Brain microvascular endothelial cell (primary cell): ENCODE results near the gene MXI1.

Source experiments
- DNase-seq: peaks from one replicate; pipeline ENCODE4 v3.0.0-alpha.2; 2020
- H3K27ac ChIP-seq: fragments of 250-450 bp; sonication (Bioruptor Pico); 2 replicates; pipeline ENCODE4 v1.5.1; 2020; ENCODE audit warnings: mild to moderate bottlenecking, moderate library complexity
- H3K27me3 ChIP-seq: fragments of 250-450 bp; sonication (Bioruptor Pico); replicated peaks from 2 replicates; pipeline ENCODE4 v1.5.1; 2020; ENCODE audit warnings: mild to moderate bottlenecking
- H3K36me3 ChIP-seq: fragments of 250-450 bp; sonication (Bioruptor Pico); replicated peaks from 2 replicates; pipeline ENCODE4 v1.5.1; 2020; ENCODE audit warnings: mild to moderate bottlenecking
- H3K4me3 ChIP-seq: 2 replicates; pipeline ENCODE4 v1.5.1; 2011; ENCODE audit warnings: low read depth, mild to moderate bottlenecking, control low read depth, low read length, moderate library complexity
- CTCF ChIP-seq: IDR thresholded peaks from 2 replicates; pipeline ENCODE4 v1.5.1; 2011; ENCODE audit warnings: low read depth, mild to moderate bottlenecking, moderate library complexity, low read length, control low read depth, inconsistent platforms; ENCODE audit errors: missing control alignments
- in situ Hi-C: cut with HindIII; loops from 2 replicates; pipeline ENCODE4 v1.10.0; 2017; ENCODE audit warnings: low sequenced_read_pairs, low pct_ligation_motif_present

The MXI1 gene

GRCh38 chr10:110221044-110221720 lies 13.8 kb downstream of the MXI1 start:
- no peak for TF ChIP-seq CTCF
- in situ Hi-C loops, result no loop called here
- Histone ChIP-seq H3K27ac (no peak overlapping the region), H3K36me3 (no peaks in the 10 kb centered on the region), H3K4me3 (peak overlapping the region; percentile 58), H3K27me3 (no peaks in the 10 kb centered on the region)
- no peak for DNase-seq

- in situ Hi-C loops, result no loop called here
- DNase-seq, result peak; percentile 92
- Histone ChIP-seq H3K36me3 (no peaks in the 10 kb centered on the region), H3K27me3 (no peaks in the 10 kb centered on the region), H3K27ac (peak overlapping the region; percentile 3), H3K4me3 (peak overlapping the region; percentile 58)
- TF ChIP-seq CTCF, result peak; percentile 62
Observed at GRCh38 chr10:110221721-110222261, 14.4 kb downstream of the MXI1 start.

GRCh38 chr10:110222641-110223297 lies 15.4 kb downstream of the MXI1 start:
- no peak overlapping the region for H3K4me3 ChIP-seq
- in situ Hi-C loops, result no loop called here
- no peaks in the 10 kb centered on the region for H3K36me3 ChIP-seq
- no peak for DNase-seq
- H3K27me3 ChIP-seq, result no peaks in the 10 kb centered on the region
- H3K27ac ChIP-seq, result no peak overlapping the region
- TF ChIP-seq CTCF, result no peak

GRCh38 chr10:110223298-110223925 lies 16.0 kb downstream of the MXI1 start:
- no peak for TF ChIP-seq CTCF
- Histone ChIP-seq H3K27me3 (no peaks in the 10 kb centered on the region), H3K27ac (no peak overlapping the region), H3K4me3 (no peak overlapping the region), H3K36me3 (no peaks in the 10 kb centered on the region)
- no peak for DNase-seq
- in situ Hi-C loops, result no loop called here

GRCh38 chr10:110224992-110225391 lies 17.6 kb downstream of the MXI1 start:
- no peak overlapping the region for H3K27ac ChIP-seq
- peak overlapping the region; percentile 81 for H3K4me3 ChIP-seq
- DNase-seq, result no peak
- no peaks in the 10 kb centered on the region for H3K27me3 ChIP-seq
- no peaks in the 10 kb centered on the region for H3K36me3 ChIP-seq
- in situ Hi-C loops, result no loop called here
- no peak for TF ChIP-seq CTCF
